GM12872 (cell line): ENCODE measurements around the gene ATRAID.

Experiments used
- TF ChIP-seq, protein P1 (sequence below): IDR thresholded peaks from 3 replicates; pipeline ENCODE4 v1.5.1; 2011; ENCODE audit warnings: low read depth, mild to moderate bottlenecking, low read length, moderate library complexity; ENCODE audit not compliant: insufficient read depth

Gene ATRAID

DNA sequence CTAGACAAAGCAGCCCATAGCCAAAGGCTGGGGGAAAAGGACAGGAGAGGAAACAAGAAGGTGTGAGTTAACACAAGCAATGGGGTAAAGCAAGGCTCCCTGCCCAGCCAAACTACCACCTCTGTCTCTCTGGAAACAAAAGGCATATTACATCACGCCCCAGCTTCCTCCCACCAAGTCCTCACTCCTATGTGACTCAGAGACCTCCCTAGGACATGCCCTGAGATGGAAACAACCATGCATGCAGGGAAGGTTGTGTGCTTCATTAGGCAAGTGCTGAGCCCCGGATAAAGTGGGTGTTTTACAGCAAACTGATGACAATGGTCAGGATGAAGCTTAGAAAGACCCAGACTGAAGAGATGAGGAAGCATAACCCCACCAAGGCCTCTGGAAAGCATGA, 9.0 kb upstream of the ATRAID start:
- TF ChIP-seq, protein P1, sequence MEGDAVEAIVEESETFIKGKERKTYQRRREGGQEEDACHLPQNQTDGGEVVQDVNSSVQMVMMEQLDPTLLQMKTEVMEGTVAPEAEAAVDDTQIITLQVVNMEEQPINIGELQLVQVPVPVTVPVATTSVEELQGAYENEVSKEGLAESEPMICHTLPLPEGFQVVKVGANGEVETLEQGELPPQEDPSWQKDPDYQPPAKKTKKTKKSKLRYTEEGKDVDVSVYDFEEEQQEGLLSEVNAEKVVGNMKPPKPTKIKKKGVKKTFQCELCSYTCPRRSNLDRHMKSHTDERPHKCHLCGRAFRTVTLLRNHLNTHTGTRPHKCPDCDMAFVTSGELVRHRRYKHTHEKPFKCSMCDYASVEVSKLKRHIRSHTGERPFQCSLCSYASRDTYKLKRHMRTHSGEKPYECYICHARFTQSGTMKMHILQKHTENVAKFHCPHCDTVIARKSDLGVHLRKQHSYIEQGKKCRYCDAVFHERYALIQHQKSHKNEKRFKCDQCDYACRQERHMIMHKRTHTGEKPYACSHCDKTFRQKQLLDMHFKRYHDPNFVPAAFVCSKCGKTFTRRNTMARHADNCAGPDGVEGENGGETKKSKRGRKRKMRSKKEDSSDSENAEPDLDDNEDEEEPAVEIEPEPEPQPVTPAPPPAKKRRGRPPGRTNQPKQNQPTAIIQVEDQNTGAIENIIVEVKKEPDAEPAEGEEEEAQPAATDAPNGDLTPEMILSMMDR = no peak

DNA sequence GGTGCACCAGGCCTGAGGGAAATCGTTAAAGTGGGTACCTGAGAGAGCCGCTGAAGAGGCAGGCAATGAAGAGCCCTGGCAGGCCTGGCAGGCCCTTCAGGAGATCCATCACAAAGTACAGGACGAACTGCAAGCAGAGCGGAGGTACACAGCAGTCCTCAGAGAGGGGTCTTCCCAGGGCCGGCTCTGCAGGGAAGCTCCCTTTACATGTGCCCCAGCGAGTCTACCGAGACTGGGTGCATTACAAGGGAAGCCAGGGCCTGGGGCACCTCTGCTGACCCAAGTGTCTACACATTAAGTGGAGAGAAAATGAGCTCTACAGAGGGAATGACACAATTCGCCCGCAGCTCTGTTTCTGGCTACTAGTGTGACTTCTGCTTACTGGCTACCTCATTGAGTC, 8.1 kb upstream of the ATRAID start:
- TF ChIP-seq, protein P1 = no peak

DNA sequence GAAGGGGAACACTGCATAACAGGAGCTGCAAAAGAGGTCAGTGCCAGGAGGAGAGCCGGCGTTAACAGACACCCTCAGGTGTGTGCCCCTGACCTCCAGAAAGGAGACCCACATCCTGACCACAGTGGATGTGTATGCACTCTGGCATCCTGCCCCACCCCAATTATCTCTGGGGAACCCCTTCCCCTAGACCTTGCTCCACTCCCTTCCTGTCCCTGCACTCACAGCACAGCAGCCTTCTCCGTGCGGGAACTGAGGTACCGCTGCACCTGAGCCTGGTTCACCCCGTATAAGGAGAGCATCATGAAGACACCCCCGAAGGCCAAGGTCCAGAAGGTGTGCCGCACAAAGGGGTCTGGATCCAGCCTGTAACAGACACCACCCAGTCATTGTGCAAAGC, 7.3 kb upstream of the ATRAID start:
- TF ChIP-seq, protein P1 = no peak

DNA sequence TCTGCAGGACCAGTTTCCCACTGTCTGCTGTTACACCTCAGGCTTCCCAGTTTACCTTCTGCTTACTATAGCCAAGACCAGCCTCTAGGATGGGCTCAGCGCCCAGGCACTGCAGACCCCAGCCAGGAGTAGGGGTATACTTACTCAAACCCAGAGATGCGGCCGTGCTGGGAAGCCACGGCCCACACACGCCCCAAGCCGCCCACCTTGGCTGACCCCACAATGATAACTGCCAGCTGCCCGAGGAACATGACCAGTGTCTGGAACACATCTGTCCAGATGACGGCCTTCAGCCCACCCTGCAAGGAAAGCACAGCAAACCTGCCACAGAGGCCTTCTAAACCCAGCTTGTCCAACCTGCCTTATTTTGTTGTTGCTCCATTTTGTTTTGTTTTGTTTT, 6.6 kb upstream of the ATRAID start:
- TF ChIP-seq, protein P1 = no peak

DNA sequence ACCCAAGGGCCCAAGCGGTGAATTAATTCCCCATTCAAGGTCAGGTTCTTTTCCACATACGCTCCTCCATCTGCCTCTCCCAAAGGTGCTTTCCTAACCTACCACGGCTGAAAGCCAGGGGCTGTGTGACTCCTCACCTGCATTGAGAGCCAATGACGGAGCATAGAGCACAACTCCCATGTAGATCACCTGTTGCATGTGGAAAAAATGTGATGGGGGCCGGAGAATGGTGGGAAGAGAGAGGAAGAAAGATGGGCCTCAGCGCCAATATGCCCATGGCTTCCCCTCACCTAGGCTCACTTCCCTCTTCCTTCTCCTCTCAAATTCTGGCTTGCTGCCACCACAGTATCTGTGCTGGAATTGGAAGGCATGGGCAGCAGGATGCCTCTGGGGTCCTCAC, 5.5 kb upstream of the ATRAID start:
- TF ChIP-seq, protein P1 = no peak

DNA sequence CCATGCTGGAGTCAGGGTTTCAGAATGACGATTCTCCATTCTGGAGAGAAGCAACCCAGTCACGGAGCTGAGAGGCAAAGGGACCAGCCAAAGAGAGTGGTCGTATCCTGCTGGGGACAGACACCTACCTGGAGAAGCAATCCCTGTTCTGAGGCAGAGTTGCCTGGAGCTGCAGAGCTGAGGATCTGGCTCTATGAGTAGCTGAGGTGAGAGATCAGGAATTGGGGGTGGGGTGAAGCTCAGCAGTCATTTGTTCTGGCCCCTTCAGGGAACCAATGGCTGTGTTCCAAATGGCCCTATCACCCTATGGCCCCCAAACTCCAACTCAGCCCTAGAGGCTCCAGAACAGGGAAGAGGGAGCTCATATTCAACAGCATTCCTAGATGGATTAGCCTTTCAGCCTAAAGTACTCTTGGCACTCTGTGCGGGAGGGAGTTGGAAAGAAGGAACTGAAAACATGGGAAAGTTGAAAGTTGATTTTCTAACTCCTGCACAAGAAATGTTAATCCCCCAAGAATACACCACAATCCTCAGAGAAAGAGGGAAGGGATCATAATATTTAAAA, 3.3 kb upstream of the ATRAID start:
- TF ChIP-seq, protein P1 = no peak

DNA sequence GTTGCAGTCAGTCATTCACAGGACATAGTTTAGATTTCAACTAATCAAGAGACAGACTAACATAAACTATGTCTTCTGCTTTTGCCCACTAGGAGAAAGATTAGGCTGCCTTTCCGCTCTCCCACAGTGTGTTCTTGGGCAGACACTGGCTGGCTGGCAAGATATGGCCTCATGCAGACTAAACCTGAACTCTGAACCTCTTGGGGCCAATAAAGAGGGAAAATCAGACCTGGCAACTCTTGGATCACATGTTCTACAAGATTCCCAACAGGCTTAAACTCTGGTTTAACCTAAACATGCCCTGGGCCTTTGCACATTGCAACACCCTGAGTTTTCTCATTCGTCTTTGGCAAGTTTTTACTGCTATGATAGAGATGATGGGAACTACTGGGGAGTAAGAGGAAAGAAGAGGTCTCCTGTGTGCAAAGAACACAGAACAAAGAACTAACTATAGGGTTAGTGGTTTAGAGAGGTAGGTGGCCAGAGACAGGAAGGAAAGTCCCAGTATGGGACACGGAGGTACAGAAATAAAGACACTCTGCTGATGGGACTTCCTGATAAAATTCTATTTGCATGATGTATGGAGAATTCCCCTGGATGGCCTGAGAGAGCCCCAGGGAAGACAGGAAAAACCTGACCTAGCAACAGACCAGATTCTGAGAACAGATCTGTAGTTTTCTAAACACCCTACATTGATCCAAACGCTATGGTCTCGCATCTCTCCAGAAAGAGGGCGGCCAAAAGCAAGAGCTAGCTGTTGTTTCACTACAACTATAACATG, 2.0 kb upstream of the ATRAID start:
- TF ChIP-seq, protein P1 = no peak
